Effector CD4-positive, alpha-beta T cell (primary cell): ENCODE measurements around the gene ZNF512B.
"Not testable (repeated sequence)": the region's sequence is repeated elsewhere in the genome, so short reads cannot be mapped to it uniquely, and the experiment has no call there.

Experiments
- DNase-seq: peaks from one replicate; pipeline ENCODE4 v3.0.0-alpha.2; 2020

ZNF512B gene

GRCh38 chr20:63961664-63962425 is 7.9 kb downstream of the ZNF512B start:
- no peak for DNase-seq

GRCh38 chr20:63960654-63961621 is 8.8 kb downstream of the ZNF512B start:
- DNase-seq = not testable (repeated sequence)

- DNase-seq = no peak
Observed at GRCh38 chr20:63959699-63960075, 10.0 kb downstream of the ZNF512B start.

GRCh38 chr20:63958964-63959698 is 10.6 kb downstream of the ZNF512B start:
- DNase-seq = no peak

- DNase-seq = no peak
Observed at GRCh38 chr20:63958471-63958870, 11.3 kb downstream of the ZNF512B start.

- no peak for DNase-seq
Observed at GRCh38 chr20:63957690-63958441, 11.9 kb downstream of the ZNF512B start.

GRCh38 chr20:63957004-63957689 is 12.6 kb downstream of the ZNF512B start:
- DNase-seq = peak; percentile 63

- no peak for DNase-seq
Observed at GRCh38 chr20:63956664-63957003, 13.1 kb downstream of the ZNF512B start.

- DNase-seq = peak; percentile 88
Observed at GRCh38 chr20:63955827-63956663, 13.7 kb downstream of the ZNF512B start, which contains the start of gene UCKL1. Gene UCKL1, minus strand, starts transcription at chr20:63956416. Its CDS starts 44 bp downstream, at chr20:63956372.

GRCh38 chr20:63955281-63955826 is 14.4 kb downstream of the ZNF512B start:
- no peak for DNase-seq

GRCh38 chr20:63953764-63954429 is 15.8 kb downstream of the ZNF512B start:
- no peak for DNase-seq

- no peak for DNase-seq
Observed at GRCh38 chr20:63952769-63953168, 17.0 kb downstream of the ZNF512B start.

GRCh38 chr20:63952210-63952535 is 17.6 kb downstream of the ZNF512B start:
- DNase-seq = no peak

GRCh38 chr20:63951398-63952209 is 18.1 kb downstream of the ZNF512B start:
- no peak for DNase-seq

GRCh38 chr20:63950701-63951397 is 18.9 kb downstream of the ZNF512B start:
- no peak for DNase-seq

- DNase-seq = no peak
Observed at GRCh38 chr20:63947638-63948456, 21.9 kb downstream of the ZNF512B start.

GRCh38 chr20:63946986-63947637 is 22.6 kb downstream of the ZNF512B start:
- no peak for DNase-seq
